ENCODE measurements around the gene TYW3. TPM values are rescaled to one million over a fixed set of nuclear protein-coding genes. Genes with fewer than 3 reads are reported as not detected.

Gene TYW3
- total and polyA plus RNA-seq, 2 of the 8 experiments (the other 6 are each of a cell fraction or from before 2014, with no cell fraction given) = 6.9 to 31.4 TPM

- TF ChIP-seq USF2 (IDR thresholded peaks at IDR 0.05; ENCODE audit: low read length) = no peak
- TF ChIP-seq CTCF (IDR thresholded peaks at IDR 0.05; ENCODE audit: control extremely low read depth in 1 of 3, insufficient read depth in 1 of 3, low read depth in 1 of 3, low read length in 3 of 3) = no peak
These were observed 66.2 kb downstream of the TYW3 start (continued) for GRCh38 chr1:74799119-74799657.
